CD4-positive, alpha-beta T cell (primary cell): ENCODE results near the gene ZMYND10. TPM values are rescaled to one million over a fixed set of nuclear protein-coding genes. Genes with fewer than 3 reads are reported as not detected.

ENCODE experiments used
- ATAC-seq: fragments of 200-7000 bp; cut with Tn5 transposase; one replicate; pipeline ENCODE4 v1.10.0; 2022; ENCODE audit warnings: mild to moderate bottlenecking; ENCODE audit not compliant: poor library complexity
- CTCF ChIA-PET: fragments of 350-600 bp; sonication (Branson Sonifier 250); formaldehyde crosslinking; loops from one replicate; lab custom pipeline; 2021; ENCODE audit warnings: antibody characterized with exemption, inconsistent platforms; lab: Charles Lee
- POLR2A ChIA-PET: fragments of 350-600 bp; sonication (Branson Sonifier 250); formaldehyde crosslinking; loops from one replicate; lab custom pipeline; 2021; ENCODE audit warnings: antibody characterized with exemption, inconsistent platforms; lab: Charles Lee
- DNase-seq, 14 experiments: peaks; one replicate each; pipeline ENCODE4 v3.0.0-alpha.2; 2013 to 2020; ENCODE audit warnings: mixed read lengths in 2 of 14
- H3K27ac ChIP-seq, 2 donors: one replicate each; pipeline versions ENCODE4 v1.5.1 to v1.7.0; 2013; ENCODE audit warnings: low read length in 2 of 2, low read depth in 1 of 2, mild to moderate bottlenecking in 1 of 2
- H3K27me3 ChIP-seq, 2 experiments: 1 replicate in 1 of 2; 2 replicates in 1 of 2; pipeline versions ENCODE4 v1.6.1 to v1.7.0; 2013; ENCODE audit warnings: low read length in 2 of 2, control low read depth in 1 of 2, mild to moderate bottlenecking in 1 of 2, moderate library complexity in 1 of 2; ENCODE audit not compliant: insufficient read depth in 2 of 2, control insufficient read depth in 1 of 2
- H3K36me3 ChIP-seq: one replicate; pipeline ENCODE4 v1.6.1; 2013; ENCODE audit warnings: low read length, control low read depth; ENCODE audit not compliant: insufficient read depth
- H3K4me1 ChIP-seq: one replicate; pipeline ENCODE4 v1.6.1; 2013; ENCODE audit warnings: low read length, control low read depth; ENCODE audit not compliant: insufficient read depth
- H3K4me3 ChIP-seq: one replicate; pipeline ENCODE4 v1.5.1; 2013; ENCODE audit warnings: mild to moderate bottlenecking, low read length, moderate library complexity
- H3K9me3 ChIP-seq, 2 experiments: 1 replicate in 1 of 2; 2 replicates in 1 of 2; pipeline versions ENCODE4 v1.6.1 to v1.7.0; 2013; ENCODE audit warnings: low read length in 2 of 2, mild to moderate bottlenecking in 2 of 2, control low read depth in 1 of 2, moderate library complexity in 1 of 2; ENCODE audit not compliant: control insufficient read depth in 1 of 2, insufficient read depth in 1 of 2
- H3K27ac Mint-ChIP-seq: one replicate; pipeline ENCODE4 v1.8.0; 2020; ENCODE audit warnings: mixed read lengths
- H3K27me3 Mint-ChIP-seq: one replicate; pipeline ENCODE4 v1.8.0; 2021; ENCODE audit warnings: mixed read lengths
- H3K36me3 Mint-ChIP-seq: one replicate; pipeline ENCODE4 v1.8.0; 2021; ENCODE audit warnings: low read depth, mixed read lengths
- H3K4me1 Mint-ChIP-seq: one replicate; pipeline ENCODE4 v1.8.0; 2021; ENCODE audit warnings: low read depth, mixed read lengths
- H3K4me3 Mint-ChIP-seq: one replicate; pipeline ENCODE4 v1.8.0; 2020; ENCODE audit warnings: mild to moderate bottlenecking, mixed read lengths
- H3K9me3 Mint-ChIP-seq: one replicate; pipeline ENCODE4 v1.8.0; 2020; ENCODE audit warnings: mixed read lengths
- intact Hi-C, 2 experiments: fragments of 100-400 bp; cut with DNase I in 1 of 2; cut with micrococcal nuclease in 1 of 2; formaldehyde crosslinking; loops; one replicate each; pipeline versions ENCODE4 v1.15.1 to v1.9.0; 2023 to 2025; cut with DNase I, micrococcal nuclease
- total RNA-seq, 174 experiments: library from RNA in 2 of 174; stranded (reverse) in 2 of 174; gene quantifications; one replicate each; pipeline ENCODE4 v1.2.3 and lab custom pipeline; 2021 to 2026
- TF ChIP-seq, protein P1 (sequence below): fragments of 200-600 bp; IDR thresholded peaks from one replicate; pipeline ENCODE4 v1.8.0; 2022; ENCODE audit warnings: antibody characterized with exemption, mild to moderate bottlenecking

ZMYND10 gene
- total RNA-seq, 2 experiments from 2014 or later: 1.7 to 1.8 TPM

DNA sequence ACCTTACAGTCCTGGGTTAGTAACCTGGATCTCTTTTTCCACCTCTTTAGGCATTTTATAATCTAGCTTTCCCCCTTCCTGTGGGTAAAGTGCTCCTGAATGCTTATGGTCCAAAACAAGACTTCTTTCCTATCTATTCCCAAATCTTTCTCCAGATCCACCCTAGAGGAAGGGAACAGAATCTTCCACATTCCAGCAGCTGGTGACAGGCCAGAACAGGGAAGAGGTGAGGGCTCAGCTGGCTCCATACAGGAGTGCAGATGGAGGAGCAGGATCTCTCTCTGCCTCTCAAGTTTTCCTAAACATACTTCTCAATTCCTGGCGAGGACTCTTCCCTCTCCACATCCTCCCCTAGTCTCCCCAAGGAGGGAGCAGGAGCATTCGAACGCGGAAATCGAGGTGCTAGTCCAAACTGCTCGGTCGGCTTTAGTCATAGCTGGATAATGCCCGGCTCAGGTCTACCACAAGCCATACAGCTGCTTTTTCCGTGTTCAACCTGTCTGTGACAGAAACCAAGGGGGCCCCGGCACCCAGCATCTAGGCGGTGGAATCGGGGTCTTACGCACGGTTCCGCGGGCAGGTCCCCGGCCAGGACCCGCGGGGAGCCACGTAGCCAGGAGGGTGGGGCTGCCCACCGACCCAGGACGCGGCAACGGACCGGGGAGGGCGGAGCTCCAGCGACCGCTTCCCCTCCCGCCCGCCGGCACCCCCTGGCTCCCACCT lies 8.9 kb downstream of the ZMYND10 start:
- H3K4me3 ChIP-seq: peak overlapping the region; percentile 93
- peaks cover 82% of the 10 kb centered on the region for H3K4me1 ChIP-seq
- Mint-ChIP-seq H3K9me3 (no peaks in the 10 kb centered on the region), H3K4me3 (peak overlapping the region; percentile 96), H3K4me1 (peaks cover 71% of the 10 kb centered on the region), H3K27ac (peak overlapping the region; percentile 95), H3K36me3 (peaks cover 35% of the 10 kb centered on the region), H3K27me3 (no peaks in the 10 kb centered on the region)
- TF ChIP-seq, protein P1, sequence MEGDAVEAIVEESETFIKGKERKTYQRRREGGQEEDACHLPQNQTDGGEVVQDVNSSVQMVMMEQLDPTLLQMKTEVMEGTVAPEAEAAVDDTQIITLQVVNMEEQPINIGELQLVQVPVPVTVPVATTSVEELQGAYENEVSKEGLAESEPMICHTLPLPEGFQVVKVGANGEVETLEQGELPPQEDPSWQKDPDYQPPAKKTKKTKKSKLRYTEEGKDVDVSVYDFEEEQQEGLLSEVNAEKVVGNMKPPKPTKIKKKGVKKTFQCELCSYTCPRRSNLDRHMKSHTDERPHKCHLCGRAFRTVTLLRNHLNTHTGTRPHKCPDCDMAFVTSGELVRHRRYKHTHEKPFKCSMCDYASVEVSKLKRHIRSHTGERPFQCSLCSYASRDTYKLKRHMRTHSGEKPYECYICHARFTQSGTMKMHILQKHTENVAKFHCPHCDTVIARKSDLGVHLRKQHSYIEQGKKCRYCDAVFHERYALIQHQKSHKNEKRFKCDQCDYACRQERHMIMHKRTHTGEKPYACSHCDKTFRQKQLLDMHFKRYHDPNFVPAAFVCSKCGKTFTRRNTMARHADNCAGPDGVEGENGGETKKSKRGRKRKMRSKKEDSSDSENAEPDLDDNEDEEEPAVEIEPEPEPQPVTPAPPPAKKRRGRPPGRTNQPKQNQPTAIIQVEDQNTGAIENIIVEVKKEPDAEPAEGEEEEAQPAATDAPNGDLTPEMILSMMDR: no peak
- no peaks in the 10 kb centered on the region for H3K27me3 ChIP-seq
- H3K36me3 ChIP-seq: peaks cover 15% of the 10 kb centered on the region
- ChIA-PET POLR2A (interaction anchor here (0.5 to 7.9 kb wide), 29 partner anchors 9 to 1316 kb away, joined by 3 to 214 read pairs (median 7); partner anchors contain the start of genes C3orf18, CACNA2D2, CYB561D2 and GNAI2), CTCF (interaction anchor here (1.4 to 4.6 kb wide), 8 partner anchors 8 to 44 kb away, joined by 3 to 19 read pairs (median 6); partner anchors contain the start of genes HYAL3, IFRD2, NAA80 and TUSC2)
- intact Hi-C loops: loop anchor here (1.0 to 5.0 kb wide), 5 partner anchors 8 to 99 kb away; partner anchors contain the start of genes CYB561D2 (in 1 of the 2), GNAI2 (in 1 of the 2), HYAL3 (in 1 of the 2) and NAA80 (in 1 of the 2)
- peak overlapping the region; percentile 93 to 96 for H3K27ac ChIP-seq
- H3K9me3 ChIP-seq: no peaks in the 10 kb centered on the region
- DNase-seq (no peak), ATAC-seq (peak; percentile 40)

DNA sequence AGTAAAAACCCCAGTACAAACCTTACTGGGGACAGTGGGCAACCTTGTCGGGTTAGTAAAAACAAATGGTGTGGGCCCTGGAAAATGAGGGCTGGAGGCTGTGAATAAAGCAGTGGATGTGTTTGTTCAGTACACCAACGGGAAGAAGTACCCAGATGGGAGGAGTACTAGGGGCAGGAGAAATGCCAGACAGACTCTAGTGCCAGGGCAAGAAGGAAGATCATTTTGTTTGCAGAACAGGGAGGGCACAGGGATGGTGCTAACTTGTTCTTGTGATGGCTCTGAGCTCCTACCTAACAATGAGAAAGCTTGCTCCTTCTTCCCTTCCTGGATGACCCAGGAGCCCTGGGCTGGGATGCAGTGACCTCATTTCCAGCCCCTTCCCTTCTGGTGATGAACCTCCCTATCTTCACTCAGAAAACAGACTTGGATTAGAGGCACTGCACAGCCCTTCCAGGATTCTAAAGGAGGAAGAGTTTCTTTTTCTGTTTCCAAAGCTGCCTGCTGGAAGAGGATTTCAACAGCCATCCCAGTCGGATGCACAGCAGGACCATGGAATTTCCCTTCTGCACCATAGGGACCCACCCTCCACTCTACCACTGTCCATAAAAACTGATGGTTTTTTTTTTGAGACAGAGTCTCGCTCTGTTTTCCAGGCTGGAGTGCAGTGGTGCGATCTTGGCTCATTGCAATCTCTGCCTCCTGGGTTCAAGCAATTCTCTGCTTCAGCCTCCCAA lies 11.0 kb downstream of the ZMYND10 start:
- peak overlapping the region; percentile 44 to 56 for H3K27ac ChIP-seq
- peaks cover 56% of the 10 kb centered on the region for H3K36me3 Mint-ChIP-seq
- ChIA-PET POLR2A (interaction anchor here (1.2 to 2.9 kb wide), 2 partner anchors 35 to 42 kb away, joined by 4 to 11 read pairs; partner anchors contain the start of genes HYAL3, IFRD2 and NAA80), CTCF (interaction anchor here (0.7 to 1.4 kb wide), 3 partner anchors 12 to 13 kb away, joined by 4 read pairs; no protein-coding TSS in a partner anchor)
- DNase-seq (no peak), ATAC-seq (no peak)
- peak overlapping the region; percentile 63 for H3K4me3 Mint-ChIP-seq
- peak overlapping the region; percentile 3 for H3K4me3 ChIP-seq
- H3K27me3 ChIP-seq: no peaks in the 10 kb centered on the region
- peaks cover 56% of the 10 kb centered on the region for H3K4me1 Mint-ChIP-seq
- no peaks in the 10 kb centered on the region for H3K27me3 Mint-ChIP-seq
- no peaks in the 10 kb centered on the region for H3K9me3 ChIP-seq
- intact Hi-C loops: loop anchor here (5.0 kb wide), 2 partner anchors 37 to 97 kb away; partner anchors contain the start of genes GNAI2 (in 1 of the 2), HYAL3 (in 1 of the 2) and NAA80 (in 1 of the 2)
- TF ChIP-seq, protein P1: no peak
- H3K27ac Mint-ChIP-seq: peak overlapping the region; percentile 95
- H3K9me3 Mint-ChIP-seq: no peaks in the 10 kb centered on the region
- peaks cover 36% of the 10 kb centered on the region for H3K36me3 ChIP-seq
- peaks cover 62% of the 10 kb centered on the region for H3K4me1 ChIP-seq

DNA sequence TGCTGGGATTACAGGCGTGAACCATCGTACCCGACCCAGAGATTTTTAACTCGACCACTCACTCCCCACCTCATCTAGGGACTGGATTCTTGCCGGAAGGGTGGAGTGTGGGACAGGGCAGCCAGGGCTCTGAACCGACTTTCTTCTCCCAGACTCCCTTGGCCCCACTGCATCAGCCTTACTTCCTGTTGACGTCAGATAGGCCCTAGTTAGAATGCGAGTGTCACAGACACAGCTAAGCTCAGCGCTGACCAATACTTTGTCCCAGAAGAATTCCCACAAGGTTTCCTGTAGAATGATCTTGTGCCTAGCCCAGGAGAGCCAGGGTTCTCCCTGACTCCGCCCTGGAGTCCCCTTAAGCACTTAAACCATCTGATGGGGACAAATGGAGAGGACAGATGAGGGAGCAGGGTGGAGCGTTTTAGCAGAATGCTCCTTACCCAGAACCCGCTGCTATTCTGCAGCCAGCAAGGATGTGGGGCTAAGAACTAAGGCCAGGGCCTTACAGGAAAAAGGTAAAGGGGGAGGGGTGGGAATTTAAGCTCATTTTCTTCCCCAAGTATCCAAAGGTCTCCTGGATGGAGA lies 11.7 kb downstream of the ZMYND10 start:
- Mint-ChIP-seq H3K36me3 (peaks cover 56% of the 10 kb centered on the region), H3K4me3 (peak overlapping the region; percentile 63), H3K27me3 (no peaks in the 10 kb centered on the region), H3K27ac (peak overlapping the region; percentile 95), H3K4me1 (peaks cover 49% of the 10 kb centered on the region), H3K9me3 (no peaks in the 10 kb centered on the region)
- TF ChIP-seq, protein P1: no peak
- Histone ChIP-seq H3K27me3 (no peaks in the 10 kb centered on the region), H3K36me3 (peaks cover 39% of the 10 kb centered on the region), H3K4me3 (peak overlapping the region; percentile 3), H3K4me1 (peaks cover 55% of the 10 kb centered on the region), H3K27ac (peak overlapping the region; percentile 44 to 56), H3K9me3 (no peaks in the 10 kb centered on the region)
- ChIA-PET POLR2A (interaction anchor here (1.2 to 2.9 kb wide), 2 partner anchors 35 to 41 kb away, joined by 4 to 11 read pairs; partner anchors contain the start of genes HYAL3, IFRD2 and NAA80), CTCF (interaction anchor here (0.7 to 1.4 kb wide), 2 partner anchors 12 to 13 kb away, joined by 4 read pairs; no protein-coding TSS in a partner anchor)
- ATAC-seq (no peak), DNase-seq (peak in 3 of 14 experiments; percentile 56 to 70 (median 61))
- intact Hi-C loops: no loop called here
